Endothelial cell of umbilical vein (primary cell): ENCODE results near the gene INS. TPM values are rescaled to one million over a fixed set of nuclear protein-coding genes. Genes with fewer than 3 reads are reported as not detected.

Experiments
- BruUV-seq: library from RNA; stranded (reverse); fragments of 400-500 nt; replicated peaks from 2 replicates; lab custom pipeline; 2021; lab: Mats Ljungman, UMichigan
- CTCF ChIA-PET: fragments of 300-600, 350-600 bp; sonication (Branson Sonifier 250); formaldehyde crosslinking; loops from one replicate; lab custom pipeline; 2021; ENCODE audit warnings: antibody characterized with exemption, inconsistent platforms; lab: Charles Lee
- POLR2A ChIA-PET: fragments of 300-600, 350-600 bp; sonication (Branson Sonifier 250); formaldehyde crosslinking; loops from one replicate; lab custom pipeline; 2021; ENCODE audit warnings: antibody characterized with exemption, inconsistent platforms; lab: Charles Lee
- DNase-seq: peaks from one replicate; pipeline ENCODE4 v3.0.0-alpha.2; 2011; ENCODE audit warnings: low read depth, low spot score
- FAIRE-seq: peaks from 2 replicates; lab custom pipeline; 2011; peaks lifted over from hg19 to GRCh38; lab: Jason Lieb, UNC
- H2AFZ ChIP-seq: 2 replicates; pipeline ENCODE4 v1.6.0; 2012; ENCODE audit warnings: low read depth, low read length, control low read depth, inconsistent platforms
- H3K27ac ChIP-seq: 2 replicates; pipeline ENCODE4 v1.5.1; 2011; ENCODE audit warnings: low read depth, mild to moderate bottlenecking, control low read depth, low read length, moderate library complexity; ENCODE audit not compliant: insufficient read depth
- H3K27me3 ChIP-seq, 2 experiments: 2 replicates each; pipeline versions ENCODE4 v1.6.0 to v1.6.1; 2011; ENCODE audit warnings: low read length in 2 of 2, mixed read lengths in 1 of 2; ENCODE audit not compliant: control insufficient read depth in 2 of 2, insufficient read depth in 2 of 2
- H3K36me3 ChIP-seq, 2 experiments: 2 replicates in 1 of 2; 3 replicates in 1 of 2; pipeline ENCODE4 v1.5.1; 2011; ENCODE audit warnings: low read length in 2 of 2, mild to moderate bottlenecking in 1 of 2, moderate library complexity in 1 of 2; ENCODE audit not compliant: control insufficient read depth in 2 of 2, insufficient read depth in 2 of 2; ENCODE audit errors: extremely low read depth in 1 of 2
- H3K4me1 ChIP-seq: 3 replicates; pipeline ENCODE4 v1.5.1; 2011; ENCODE audit warnings: mild to moderate bottlenecking, low read length; ENCODE audit not compliant: control insufficient read depth, insufficient read depth; ENCODE audit errors: extremely low read depth
- H3K4me2 ChIP-seq: 2 replicates; pipeline ENCODE4 v1.6.1; 2011; ENCODE audit warnings: low read length, control low read depth, mixed read lengths; ENCODE audit not compliant: insufficient read depth
- H3K4me3 ChIP-seq, 3 experiments: fragments of 200-600 bp in 1 of 3; sonication (generic), shearing (Covaris generic) in 1 of 3; replicated peaks in 1 of 3; 2 replicates each; pipeline ENCODE4 v1.5.1; 2011 to 2016; ENCODE audit warnings: control low read depth in 3 of 3, low read length in 3 of 3, mild to moderate bottlenecking in 2 of 3, inconsistent platforms in 1 of 3, low read depth in 1 of 3, moderate library complexity in 1 of 3; ENCODE audit not compliant: insufficient read depth in 1 of 3
- H3K79me2 ChIP-seq: 2 replicates; pipeline ENCODE4 v1.6.0; 2012; ENCODE audit warnings: low read length, inconsistent platforms; ENCODE audit not compliant: control insufficient read depth, insufficient read depth
- H3K9ac ChIP-seq: replicated peaks from 2 replicates; pipeline ENCODE3; 2011; ENCODE audit warnings: low read length, control low read depth; ENCODE audit not compliant: insufficient read depth; ENCODE audit errors: extremely low read depth
- H3K9me1 ChIP-seq: replicated peaks from 3 replicates; pipeline ENCODE4 v1.6.0; 2011; ENCODE audit warnings: mild to moderate bottlenecking, low read length; ENCODE audit not compliant: control insufficient read depth, insufficient read depth; ENCODE audit errors: extremely low read depth
- H3K9me3 ChIP-seq: replicated peaks from 2 replicates; pipeline ENCODE4 v1.5.1; 2012; ENCODE audit warnings: low read length, inconsistent platforms; ENCODE audit not compliant: control insufficient read depth, insufficient read depth
- H4K20me1 ChIP-seq: replicated peaks from 2 replicates; pipeline ENCODE3; 2011; ENCODE audit warnings: mild to moderate bottlenecking, low read length; ENCODE audit not compliant: control insufficient read depth, insufficient read depth; ENCODE audit errors: extremely low read depth
- EZH2 ChIP-seq: IDR thresholded peaks from 2 replicates; pipeline ENCODE4 v1.6.1; 2012; ENCODE audit warnings: borderline replicate concordance, low read depth, mild to moderate bottlenecking, moderate library complexity, low read length, inconsistent platforms; ENCODE audit not compliant: severe bottlenecking
- FOS ChIP-seq: IDR thresholded peaks from 2 replicates; pipeline ENCODE4 v1.6.1; 2011; ENCODE audit warnings: mild to moderate bottlenecking, low read length, moderate library complexity, borderline replicate concordance; ENCODE audit not compliant: insufficient read depth
- JUN ChIP-seq: IDR thresholded peaks from 2 replicates; pipeline ENCODE4 v1.6.1; 2011; ENCODE audit warnings: borderline replicate concordance, low read depth; ENCODE audit not compliant: insufficient read length, insufficient read depth
- MYC ChIP-seq: IDR thresholded peaks from one replicate; pipeline ENCODE4 v1.6.1; 2011; ENCODE audit warnings: mild to moderate bottlenecking, low read depth, low read length
- POLR2AphosphoS5 ChIP-seq: IDR thresholded peaks from 2 replicates; pipeline ENCODE4 v1.6.1; 2012; ENCODE audit warnings: low read depth, mild to moderate bottlenecking, control low read depth, low read length, moderate library complexity; ENCODE audit not compliant: insufficient read depth
- dilution Hi-C: fragments of 300-500 bp; cut with MboI; formaldehyde crosslinking; loops from one replicate; pipeline ENCODE4 v1.15.0; 2019; ENCODE audit warnings: low sequenced_read_pairs; ENCODE audit not compliant: extremely low pct_ligation_motif_present
- intact Hi-C: fragments of 100-400 bp; cut with micrococcal nuclease; formaldehyde crosslinking; loops from one replicate; pipeline ENCODE4 v1.10.0; 2022
- polyA plus RNA-seq, 4 experiments: library from polyadenylated mRNA; depleted of rRNA in 3 of 4; stranded (reverse) in 3 of 4; unstranded in 1 of 4; fragments of >200 nt; gene quantifications; 2 replicates each; pipeline versions ENCODE4 v1.2.1 to v1.2.3, GENCODE V29; 2011 to 2012; ENCODE audit warnings: missing spikeins in 1 of 4
- total RNA-seq: library from RNA; stranded (reverse); gene quantifications from 2 replicates; pipeline ENCODE4 v1.2.3, GENCODE V29; 2021
- TF ChIP-seq, protein P1 (sequence below): IDR thresholded peaks from 2 replicates; pipeline ENCODE4 v1.6.1; 2011; ENCODE audit not compliant: insufficient read depth, insufficient read length

INS gene
- total and polyA plus RNA-seq, 2 donors (not counting 3 experiments of a cell fraction or from before 2014, with no cell fraction given): not detected

DNA sequence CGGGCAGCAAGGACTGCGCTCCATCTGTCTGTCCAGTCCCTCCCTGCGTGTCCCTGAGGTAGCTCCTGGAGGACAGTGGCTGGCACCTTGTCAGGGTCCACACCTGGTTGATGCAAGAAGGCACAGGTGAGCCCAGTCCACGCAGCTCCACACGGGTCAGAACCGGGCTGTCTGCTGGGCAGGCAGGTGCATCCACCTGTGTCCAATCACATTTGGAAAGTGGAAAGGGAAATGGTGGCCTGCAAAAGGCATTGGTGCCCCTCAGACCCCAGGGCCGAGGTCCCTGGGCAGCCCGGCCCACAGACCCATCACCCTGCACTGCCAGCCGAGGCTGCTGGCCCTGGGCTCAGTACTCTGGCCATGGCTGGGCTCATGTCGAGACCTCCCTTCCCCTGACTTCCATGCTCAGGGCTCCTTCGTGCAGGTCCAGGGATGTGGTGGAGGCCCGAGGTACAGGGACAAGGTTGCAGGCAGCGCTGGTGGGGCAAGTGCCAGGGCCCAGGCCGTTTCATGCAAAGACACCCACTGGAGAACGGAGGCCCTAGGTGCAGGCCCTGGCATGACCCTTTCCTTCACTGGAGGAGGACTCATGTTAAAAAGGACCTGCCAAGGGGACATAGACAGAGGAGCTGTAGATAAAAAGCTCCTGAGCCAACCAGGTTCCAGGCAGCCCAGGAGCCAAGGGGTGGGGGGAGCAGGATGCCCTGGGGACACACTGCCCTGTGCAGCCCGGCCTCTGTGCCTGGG lies 49.5 kb upstream of the INS start:
- no peak overlapping the region for H3K4me3 ChIP-seq
- TF ChIP-seq POLR2AphosphoS5 (no peak), EZH2 (no peak), MYC (no peak)
- TF ChIP-seq, protein P1, sequence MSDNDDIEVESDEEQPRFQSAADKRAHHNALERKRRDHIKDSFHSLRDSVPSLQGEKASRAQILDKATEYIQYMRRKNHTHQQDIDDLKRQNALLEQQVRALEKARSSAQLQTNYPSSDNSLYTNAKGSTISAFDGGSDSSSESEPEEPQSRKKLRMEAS: no peak
- no peaks in the 10 kb centered on the region for H3K9me3 ChIP-seq
- no TSS peak for BruUV-seq
- no peak overlapping the region for H2AFZ ChIP-seq
- dilution Hi-C loops: no loop called here
- H3K27me3 ChIP-seq: no peaks in the 10 kb centered on the region
- H3K79me2 ChIP-seq: no peaks in the 10 kb centered on the region
- intact Hi-C loops: no loop called here
- no peak overlapping the region for H3K9ac ChIP-seq
- no peak overlapping the region for H3K4me2 ChIP-seq
- ChIA-PET CTCF (no interaction called here), POLR2A (no interaction called here)
- DNase-seq (no peak), FAIRE-seq (no peak)
- H3K27ac ChIP-seq: no peak overlapping the region
- H3K36me3 ChIP-seq: no peaks in the 10 kb centered on the region
- H3K9me1 ChIP-seq: no peaks in the 10 kb centered on the region
- H3K4me1 ChIP-seq: no peaks in the 10 kb centered on the region
- H4K20me1 ChIP-seq: no peaks in the 10 kb centered on the region

DNA sequence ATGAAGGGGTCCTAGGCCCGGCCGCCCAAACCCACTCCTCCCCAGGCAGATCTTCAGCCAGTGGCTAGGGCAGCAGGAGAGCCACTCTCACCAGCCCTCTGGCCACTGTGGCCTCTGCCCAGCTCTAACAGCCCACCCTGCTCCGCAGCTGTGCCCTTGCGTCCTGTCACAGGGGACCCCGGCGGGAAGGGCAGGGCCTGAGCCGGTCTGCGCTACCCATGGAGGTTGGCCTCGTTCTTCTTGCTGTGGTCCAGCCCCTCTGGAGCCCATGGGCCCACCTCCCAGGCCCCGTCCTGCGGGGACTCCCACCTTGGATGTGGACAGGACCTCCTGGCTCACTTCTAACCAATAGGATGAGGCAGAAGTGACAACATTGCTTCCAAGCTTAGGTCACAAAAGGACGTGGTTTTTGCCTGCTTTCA lies 48.9 kb upstream of the INS start:
- POLR2A ChIA-PET: no interaction called here
- no peak overlapping the region for H3K4me3 ChIP-seq
- no peaks in the 10 kb centered on the region for H3K9me1 ChIP-seq
- BruUV-seq: no TSS peak
- H3K27me3 ChIP-seq: no peaks in the 10 kb centered on the region
- H3K27ac ChIP-seq: no peak overlapping the region
- TF ChIP-seq POLR2AphosphoS5 (no peak), JUN (no peak), FOS (no peak), EZH2 (no peak)
- no peaks in the 10 kb centered on the region for H3K79me2 ChIP-seq
- H3K9ac ChIP-seq: no peak overlapping the region
- FAIRE-seq (no peak), DNase-seq (no peak)
- no peak overlapping the region for H3K4me2 ChIP-seq
- H3K4me1 ChIP-seq: no peaks in the 10 kb centered on the region
- dilution Hi-C loops (no loop called here), intact Hi-C loops (no loop called here)
- H3K9me3 ChIP-seq: no peaks in the 10 kb centered on the region
- H2AFZ ChIP-seq: no peak overlapping the region
- H3K36me3 ChIP-seq: no peaks in the 10 kb centered on the region
- H4K20me1 ChIP-seq: no peaks in the 10 kb centered on the region
- CTCF ChIA-PET: interaction anchor here (2.4 kb wide), 1 partner anchor 96 kb away, joined by 5 read pairs; no protein-coding TSS in a partner anchor
